ENCODE results near the gene PLCG2. TPM values are rescaled to one million over a fixed set of nuclear protein-coding genes. Genes with fewer than 3 reads are reported as not detected.

PLCG2 gene
- total RNA-seq, 1 donor from 2014 or later: 9.1 TPM

GRCh38 chr16:81860287-81861266, 81.5 kb downstream of the PLCG2 start:
- peaks cover 14% of the 10 kb centered on the region for H3K4me1 Mint-ChIP-seq (ENCODE audit: low read depth)
- TF ChIP-seq CTCF (IDR thresholded peaks at IDR 0.05; ENCODE audit: unreplicated experiment): no peak
- no peaks in the 10 kb centered on the region for H3K9me3 Mint-ChIP-seq (ENCODE audit: low read depth)
- H3K4me3 Mint-ChIP-seq (ENCODE audit: low read depth): no peak overlapping the region
- no peak overlapping the region for H3K27ac Mint-ChIP-seq
- H3K36me3 Mint-ChIP-seq (ENCODE audit: insufficient read depth): no peaks in the 10 kb centered on the region
- no peak for DNase-seq (ENCODE audit: low spot score, unreplicated experiment)
- H3K27me3 Mint-ChIP-seq: peaks cover 6% of the 10 kb centered on the region

GRCh38 chr16:81861503-81861902, 82.4 kb downstream of the PLCG2 start:
- Mint-ChIP-seq H3K36me3 (ENCODE audit: insufficient read depth) (no peaks in the 10 kb centered on the region), H3K27me3 (peaks cover 6% of the 10 kb centered on the region), H3K27ac (no peak overlapping the region), H3K4me3 (ENCODE audit: low read depth) (no peak overlapping the region), H3K9me3 (ENCODE audit: low read depth) (no peaks in the 10 kb centered on the region), H3K4me1 (ENCODE audit: low read depth) (peaks cover 14% of the 10 kb centered on the region)
- no peak for TF ChIP-seq CTCF (IDR thresholded peaks at IDR 0.05; ENCODE audit: unreplicated experiment)
- no peak for DNase-seq (ENCODE audit: low spot score, unreplicated experiment)

- Mint-ChIP-seq H3K27ac (no peak overlapping the region), H3K9me3 (ENCODE audit: low read depth) (no peaks in the 10 kb centered on the region), H3K27me3 (peaks cover 6% of the 10 kb centered on the region), H3K36me3 (ENCODE audit: insufficient read depth) (no peaks in the 10 kb centered on the region), H3K4me3 (ENCODE audit: low read depth) (no peak overlapping the region), H3K4me1 (ENCODE audit: low read depth) (peaks cover 14% of the 10 kb centered on the region)
- TF ChIP-seq CTCF (IDR thresholded peaks at IDR 0.05; ENCODE audit: unreplicated experiment): no peak
- DNase-seq (ENCODE audit: low spot score, unreplicated experiment): no peak
Observed at GRCh38 chr16:81861915-81862314, 82.8 kb downstream of the PLCG2 start.

- TF ChIP-seq CTCF (IDR thresholded peaks at IDR 0.05; ENCODE audit: unreplicated experiment): no peak
- no peak overlapping the region for H3K4me3 Mint-ChIP-seq (ENCODE audit: low read depth)
- H3K27me3 Mint-ChIP-seq: peaks cover 6% of the 10 kb centered on the region
- H3K36me3 Mint-ChIP-seq (ENCODE audit: insufficient read depth): no peaks in the 10 kb centered on the region
- H3K9me3 Mint-ChIP-seq (ENCODE audit: low read depth): no peaks in the 10 kb centered on the region
- H3K27ac Mint-ChIP-seq: no peak overlapping the region
- peaks cover 14% of the 10 kb centered on the region for H3K4me1 Mint-ChIP-seq (ENCODE audit: low read depth)
- no peak for DNase-seq (ENCODE audit: low spot score, unreplicated experiment)
Observed at GRCh38 chr16:81863630-81864352, 84.7 kb downstream of the PLCG2 start.

GRCh38 chr16:81864646-81865382, 85.7 kb downstream of the PLCG2 start:
- H3K4me3 Mint-ChIP-seq (ENCODE audit: low read depth): no peak overlapping the region
- H3K27me3 Mint-ChIP-seq: peaks cover 6% of the 10 kb centered on the region
- TF ChIP-seq CTCF (IDR thresholded peaks at IDR 0.05; ENCODE audit: unreplicated experiment): no peak
- no peaks in the 10 kb centered on the region for H3K9me3 Mint-ChIP-seq (ENCODE audit: low read depth)
- H3K27ac Mint-ChIP-seq: no peak overlapping the region
- DNase-seq (ENCODE audit: low spot score, unreplicated experiment): no peak
- H3K36me3 Mint-ChIP-seq (ENCODE audit: insufficient read depth): no peaks in the 10 kb centered on the region
- H3K4me1 Mint-ChIP-seq (ENCODE audit: low read depth): peaks cover 14% of the 10 kb centered on the region

Measured in progenitor cell of endocrine pancreas (in vitro differentiated cells).